GM19468 (cell line): ENCODE data around the gene MAST4.

Experiments used
- ATAC-seq: cut with Tn5 transposase; IDR thresholded peaks from one replicate; pipeline ENCODE4 v1.9.1; 2021; ENCODE audit warnings: mild to moderate bottlenecking, moderate library complexity, moderate number of reproducible peaks; ENCODE audit not compliant: unreplicated experiment; ENCODE audit errors: extremely low read depth

The MAST4 gene

GRCh38 chr5:67203701-67204074, 607.5 kb downstream of the MAST4 start:
- ATAC-seq, result no peak

GRCh38 chr5:67204821-67205220, 608.6 kb downstream of the MAST4 start:
- ATAC-seq, result no peak

GRCh38 chr5:67205981-67206380, 609.8 kb downstream of the MAST4 start:
- ATAC-seq, result no peak

GRCh38 chr5:67206461-67206860, 610.3 kb downstream of the MAST4 start:
- no peak for ATAC-seq

- peak; percentile 71 for ATAC-seq
Measured at GRCh38 chr5:67206929-67207328, 610.7 kb downstream of the MAST4 start.

GRCh38 chr5:67208403-67208802, 612.2 kb downstream of the MAST4 start:
- no peak for ATAC-seq

- no peak for ATAC-seq
Measured at GRCh38 chr5:67209141-67209771, 613.1 kb downstream of the MAST4 start.

GRCh38 chr5:67211926-67212325, 615.7 kb downstream of the MAST4 start:
- no peak for ATAC-seq

- ATAC-seq, result no peak
Measured at GRCh38 chr5:67214036-67214435, 617.8 kb downstream of the MAST4 start.

GRCh38 chr5:67214707-67215447, 618.7 kb downstream of the MAST4 start:
- no peak for ATAC-seq

GRCh38 chr5:67215519-67216471, 619.6 kb downstream of the MAST4 start:
- ATAC-seq, result peak; percentile 99

- no peak for ATAC-seq
Measured at GRCh38 chr5:67216564-67216963, 620.4 kb downstream of the MAST4 start.
